ENCODE data around the gene FAM180B. TPM values are rescaled to one million over a fixed set of nuclear protein-coding genes. Genes with fewer than 3 reads are reported as not detected.
A peak's percentile ranks its signal among the peaks of the same experiment; 100 is the strongest.

Gene FAM180B
- total and polyA plus RNA-seq, 2 of the 8 experiments (the other 6 are each of a cell fraction or from before 2014, with no cell fraction given), result 0.09 TPM; not detected in 1

DNA sequence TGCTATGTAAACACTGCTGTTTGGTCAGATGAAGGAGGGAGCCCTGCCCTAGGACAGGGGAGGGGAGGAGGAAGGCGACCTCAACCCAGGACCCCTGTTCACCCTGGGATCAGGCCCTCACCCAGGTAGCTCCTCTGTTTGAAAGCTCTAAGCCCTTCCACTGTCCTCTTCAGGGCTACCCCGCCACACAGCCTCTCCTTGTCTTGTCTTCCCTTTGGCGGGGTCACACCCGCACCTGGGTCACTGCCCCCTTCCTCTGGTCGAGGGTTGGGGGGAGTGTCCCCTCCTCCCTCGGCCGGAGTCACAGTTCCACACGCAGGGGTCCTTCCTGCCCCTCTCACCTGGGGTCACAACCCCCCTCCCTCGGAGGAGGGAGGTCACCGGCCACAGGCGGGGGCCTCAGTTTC, 21.5 kb upstream of the FAM180B start:
- Histone ChIP-seq H3K9me3 (ENCODE audit: insufficient read depth in 2 of 2, low read depth in 1 of 2, low read length in 1 of 2) (no peaks in the 10 kb centered on the region), H3K36me3 (ENCODE audit: control insufficient read depth in 2 of 4, insufficient read depth in 4 of 4, low read length in 3 of 4) (peaks cover 0 to 8% (median 0%) of the 10 kb centered on the region in 4 experiments; a peak in 3 of 8 replicates), H3K79me2 (ENCODE audit: control insufficient read depth in 1 of 2, insufficient read depth in 2 of 2, low read length in 2 of 2) (peaks cover 0 to 13% of the 10 kb centered on the region in 2 experiments; a peak in 2 of 4 replicates), H2BK15ac (ENCODE audit: low read length) (0 out of 2 replicates have a peak overlapping the region, but pooled peaks have one; percentile 46), H3K14ac (ENCODE audit: insufficient read length) (no peak overlapping the region), H3K9ac (replicated peaks in 1 of 4; ENCODE audit: extremely low read depth in 1 of 4, low read depth in 3 of 4, low read length in 3 of 4) (peak overlapping the region in 3 of 4 experiments; percentile 92 to 96 (median 95); a peak in 5 of 7 replicates), H2AK5ac (ENCODE audit: low read depth, low read length) (no peak overlapping the region), H3K4me2 (ENCODE audit: insufficient read depth in 1 of 2, low read depth in 2 of 2, low read length in 2 of 2) (peak overlapping the region; percentile 60 to 77), H2BK20ac (ENCODE audit: low read length) (no peak overlapping the region), H3K27me3 (replicated peaks in 1 of 4; ENCODE audit: control insufficient read depth in 3 of 4, extremely low read depth in 1 of 4, insufficient read depth in 3 of 4, low read length in 3 of 4) (no peaks in the 10 kb centered on the region), H2BK120ac (replicated peaks; ENCODE audit: low read depth, low read length) (peak overlapping the region; percentile 59), H3K23ac (ENCODE audit: insufficient read length) (no peak overlapping the region), H2BK5ac (ENCODE audit: low read depth, low read length) (no peak overlapping the region; the same call in 1 of the 2 replicates), H4K5ac (ENCODE audit: insufficient read length, low read depth, low read length) (peak overlapping the region; percentile 15), H3K79me1 (ENCODE audit: low read depth, low read length) (peaks cover 3% of the 10 kb centered on the region; the same call in 1 of the 2 replicates), H3K27ac (ENCODE audit: low read depth, low read length) (peak overlapping the region; percentile 53; the same call in 1 of the 2 replicates), H3K18ac (ENCODE audit: extremely low read depth, low read length) (peak overlapping the region; percentile 87; the same call in 1 of the 2 replicates), H4K91ac (replicated peaks; ENCODE audit: insufficient read length, low read length) (peak overlapping the region; percentile 22), H4K8ac (ENCODE audit: extremely low read depth, insufficient read depth, low read length) (peak overlapping the region; percentile 84; the same call in 1 of the 2 replicates), H3K4me3 (ENCODE audit: extremely low read depth in 1 of 4, insufficient read depth in 2 of 4, low read depth in 3 of 4, low read length in 4 of 4) (peak overlapping the region; percentile 44 to 96 (median 95)), H3K4me1 (replicated peaks in 1 of 4; ENCODE audit: control insufficient read depth in 3 of 4, insufficient read depth in 4 of 4, low read length in 3 of 4) (peaks cover 0 to 3% (median 1%) of the 10 kb centered on the region in 4 experiments; a peak in 1 of 7 replicates), H3K23me2 (ENCODE audit: low read depth, low read length) (peaks cover 3% of the 10 kb centered on the region; the same call in 1 of the 2 replicates), H2BK12ac (ENCODE audit: low read depth, low read length) (no peak overlapping the region), H4K20me1 (replicated peaks in 1 of 2; ENCODE audit: control insufficient read depth in 1 of 2, insufficient read depth in 2 of 2, low read length in 2 of 2) (peaks cover 0 to 2% of the 10 kb centered on the region in 2 experiments), H3K4ac (replicated peaks; ENCODE audit: insufficient read length, low read depth, low read length) (no peak overlapping the region), H3K56ac (replicated peaks; ENCODE audit: insufficient read length, low read depth, low read length) (peak overlapping the region; percentile 40), H2AFZ (ENCODE audit: low read length) (peak overlapping the region; percentile 36)
- ChIA-PET POLR2A (ENCODE audit: partially characterized antibody) (interaction anchor here (0.6 to 6.6 kb wide), 20 partner anchors 9 to 147 kb away, joined by 3 to 83 read pairs (median 5); partner anchors contain the start of genes C1QTNF4, CELF1, KBTBD4 and NDUFS3), CTCF (ENCODE audit: partially characterized antibody) (interaction anchor here (0.6 to 1.7 kb wide), 4 partner anchors 12 to 57 kb away, joined by 3 to 6 read pairs (median 3); partner anchors contain the start of genes KBTBD4 and NDUFS3)
- WGBS, 2 experiments (ENCODE audit: extremely low coverage in 1 of 2, insufficient coverage in 1 of 2, insufficient read length in 1 of 2, insufficient replicate concordance in 2 of 2, low coverage in 1 of 2, low lambda C conversion rate in 2 of 2, missing lambda C conversion rate in 1 of 2), result 20% methylated on average over 7 of the region's 11 CpGs; no CpG with 5 or more reads in 1 of the 2 experiments
- DNase-seq (ENCODE audit: low read depth in 1 of 2, low spot score in 2 of 2), result no peak
- no peak for FAIRE-seq
- no peak for TF ChIP-seq BCL11A (IDR thresholded peaks at IDR 0.05; ENCODE audit: low read depth in 2 of 2, low read length in 2 of 2)
- TF ChIP-seq TCF12 (IDR thresholded peaks at IDR 0.05; ENCODE audit: low read depth, low read length), result no peak
- TF ChIP-seq CEBPB (IDR thresholded peaks at IDR 0.05; ENCODE audit: low read depth, low read length), result no peak
- TF ChIP-seq TEAD4 (IDR thresholded peaks at IDR 0.05; ENCODE audit: low read depth, low read length), result no peak
- TF ChIP-seq SP4 (IDR thresholded peaks at IDR 0.05; ENCODE audit: low read length), result no peak
- TF ChIP-seq SP2 (IDR thresholded peaks at IDR 0.05; ENCODE audit: low read length), result no peak
- no peak; the same call in 1 of the 2 replicates for TF ChIP-seq PHF8 (conservative IDR thresholded peaks at IDR 0.05; ENCODE audit: low read depth, low read length)
- TF ChIP-seq, protein P1, sequence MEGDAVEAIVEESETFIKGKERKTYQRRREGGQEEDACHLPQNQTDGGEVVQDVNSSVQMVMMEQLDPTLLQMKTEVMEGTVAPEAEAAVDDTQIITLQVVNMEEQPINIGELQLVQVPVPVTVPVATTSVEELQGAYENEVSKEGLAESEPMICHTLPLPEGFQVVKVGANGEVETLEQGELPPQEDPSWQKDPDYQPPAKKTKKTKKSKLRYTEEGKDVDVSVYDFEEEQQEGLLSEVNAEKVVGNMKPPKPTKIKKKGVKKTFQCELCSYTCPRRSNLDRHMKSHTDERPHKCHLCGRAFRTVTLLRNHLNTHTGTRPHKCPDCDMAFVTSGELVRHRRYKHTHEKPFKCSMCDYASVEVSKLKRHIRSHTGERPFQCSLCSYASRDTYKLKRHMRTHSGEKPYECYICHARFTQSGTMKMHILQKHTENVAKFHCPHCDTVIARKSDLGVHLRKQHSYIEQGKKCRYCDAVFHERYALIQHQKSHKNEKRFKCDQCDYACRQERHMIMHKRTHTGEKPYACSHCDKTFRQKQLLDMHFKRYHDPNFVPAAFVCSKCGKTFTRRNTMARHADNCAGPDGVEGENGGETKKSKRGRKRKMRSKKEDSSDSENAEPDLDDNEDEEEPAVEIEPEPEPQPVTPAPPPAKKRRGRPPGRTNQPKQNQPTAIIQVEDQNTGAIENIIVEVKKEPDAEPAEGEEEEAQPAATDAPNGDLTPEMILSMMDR (IDR thresholded peaks at IDR 0.05; ENCODE audit: control extremely low read depth in 1 of 3, insufficient read depth in 1 of 3, low read depth in 1 of 3, low read length in 3 of 3), result no peak
- no peak for TF ChIP-seq TAF1 (IDR thresholded peaks at IDR 0.05; ENCODE audit: low read depth, low read length)
- TF ChIP-seq CTBP2 (IDR thresholded peaks at IDR 0.05; ENCODE audit: borderline replicate concordance, insufficient read depth, insufficient read length, low read length), result no peak
- no peak for TF ChIP-seq EGR1 (IDR thresholded peaks at IDR 0.05; ENCODE audit: borderline replicate concordance, low read depth, low read length)
